B cell (primary cell): ENCODE measurements around the gene TBCA. TPM values are rescaled to one million over a fixed set of nuclear protein-coding genes. Genes with fewer than 3 reads are reported as not detected.

ENCODE experiments used
- ATAC-seq: fragments of 200-7000 bp; cut with Tn5 transposase; one replicate; pipeline ENCODE4 v1.10.0; 2021; ENCODE audit warnings: low read depth, mild to moderate bottlenecking, moderate number of reproducible peaks, moderate library complexity
- CTCF ChIA-PET: fragments of 350-600 bp; sonication (Branson Sonifier 250); formaldehyde crosslinking; loops from one replicate; lab custom pipeline; 2021; ENCODE audit warnings: antibody characterized with exemption, inconsistent platforms; lab: Charles Lee
- POLR2A ChIA-PET: fragments of 350-600 bp; sonication (Branson Sonifier 250); formaldehyde crosslinking; loops from one replicate; lab custom pipeline; 2021; ENCODE audit warnings: antibody characterized with exemption; lab: Charles Lee
- DNase-seq: peaks from one replicate; pipeline ENCODE4 v3.0.0; 2013
- H2AFZ ChIP-seq: 2 replicates; pipeline ENCODE4 v1.6.1; 2012; ENCODE audit warnings: mild to moderate bottlenecking, low read depth, low read length; ENCODE audit not compliant: insufficient read depth, poor library complexity, severe bottlenecking
- H3K27ac ChIP-seq, 2 donors: 1 replicate in 1 of 2; 2 replicates in 1 of 2; pipeline ENCODE4 v1.5.1; 2012 to 2013; ENCODE audit warnings: low read length in 2 of 2, mild to moderate bottlenecking in 2 of 2, moderate library complexity in 1 of 2
- H3K27me3 ChIP-seq, 4 experiments: fragments of 200-600 bp in 1 of 4; sonication (generic) in 1 of 4; replicated peaks in 1 of 4; 1 replicate in 2 of 4; 2 replicates in 2 of 4; pipeline versions ENCODE4 v1.6.1 to v1.7.0; 2013 to 2016; ENCODE audit warnings: low read length in 3 of 4, mild to moderate bottlenecking in 2 of 4, mixed read lengths in 1 of 4, moderate library complexity in 1 of 4; ENCODE audit not compliant: insufficient read depth in 4 of 4, control insufficient read depth in 3 of 4; ENCODE audit errors: control extremely low read depth in 1 of 4
- H3K36me3 ChIP-seq, 2 experiments: replicated peaks in 1 of 2; 1 replicate in 1 of 2; 2 replicates in 1 of 2; pipeline versions ENCODE4 v1.6.1 to v1.7.1; 2013; ENCODE audit warnings: low read length in 1 of 2; ENCODE audit not compliant: insufficient read depth in 2 of 2, control insufficient read depth in 1 of 2; ENCODE audit errors: control extremely low read depth in 1 of 2, extremely low read depth in 1 of 2
- H3K4me1 ChIP-seq, 2 donors: fragments of 200-600 bp in 1 of 2; sonication (generic) in 1 of 2; 1 replicate in 1 of 2; 2 replicates in 1 of 2; pipeline versions ENCODE4 v1.5.1 to v1.6.1; 2013 to 2017; ENCODE audit warnings: low read length in 2 of 2; ENCODE audit not compliant: control insufficient read depth in 2 of 2, insufficient read depth in 2 of 2
- H3K4me2 ChIP-seq: replicated peaks from 2 replicates; pipeline ENCODE3; 2012; ENCODE audit warnings: mild to moderate bottlenecking, low read depth, low read length; ENCODE audit not compliant: poor library complexity, severe bottlenecking
- H3K4me3 ChIP-seq, 5 experiments: fragments of 200-600 bp in 1 of 5; sonication (generic) in 1 of 5; 1 replicate in 3 of 5; 2 replicates in 2 of 5; pipeline versions ENCODE4 v1.5.1 to v1.7.0; 2011 to 2016; ENCODE audit warnings: low read length in 4 of 5, mild to moderate bottlenecking in 4 of 5, low read depth in 2 of 5, control low read depth in 1 of 5, moderate library complexity in 1 of 5; ENCODE audit not compliant: insufficient read depth in 1 of 5; ENCODE audit errors: control extremely low read depth in 1 of 5, extremely low read depth in 1 of 5
- H3K79me2 ChIP-seq: fragments of 200-600 bp; sonication (generic); one replicate; pipeline ENCODE4 v1.6.0; 2016; ENCODE audit warnings: low read length; ENCODE audit not compliant: control insufficient read depth, insufficient read depth
- H3K9ac ChIP-seq: fragments of 200-600 bp; sonication (generic); 2 replicates; pipeline ENCODE4 v1.6.1; 2017; ENCODE audit warnings: mild to moderate bottlenecking, low read length, moderate library complexity
- H3K9me3 ChIP-seq, 3 donors: one replicate each; pipeline versions ENCODE4 v1.6.1 to v1.7.1; 2013; ENCODE audit warnings: low read length in 2 of 3; ENCODE audit not compliant: control insufficient read depth in 2 of 3, insufficient read depth in 1 of 3; ENCODE audit errors: control extremely low read depth in 1 of 3
- H4K20me1 ChIP-seq: 2 replicates; pipeline ENCODE4 v1.6.0; 2012; ENCODE audit warnings: mild to moderate bottlenecking, low read length; ENCODE audit not compliant: insufficient read depth, control insufficient read depth, poor library complexity, severe bottlenecking
- H3K27ac Mint-ChIP-seq: one replicate; pipeline ENCODE4 v1.8.0; 2021; ENCODE audit warnings: mixed read lengths
- H3K27me3 Mint-ChIP-seq: one replicate; pipeline ENCODE4 v1.8.0; 2021; ENCODE audit warnings: mixed read lengths
- H3K4me1 Mint-ChIP-seq: one replicate; pipeline ENCODE4 v1.8.0; 2021; ENCODE audit warnings: mixed read lengths
- H3K4me3 Mint-ChIP-seq: one replicate; pipeline ENCODE4 v1.8.0; 2021; ENCODE audit warnings: mixed read lengths
- H3K9me3 Mint-ChIP-seq: one replicate; pipeline ENCODE4 v1.8.0; 2022; ENCODE audit warnings: mixed read lengths; ENCODE audit not compliant: insufficient read depth
- EZH2 ChIP-seq: IDR thresholded peaks from 2 replicates; pipeline ENCODE4 v1.6.1; 2012; ENCODE audit warnings: borderline replicate concordance, low read depth, mild to moderate bottlenecking, moderate library complexity, low read length; ENCODE audit not compliant: insufficient read depth, poor library complexity, severe bottlenecking
- WGBS: methylation state at CpG from one replicate; pipeline ENCODE4 v1.1.5; 2013; ENCODE audit warnings: missing lambda C conversion rate; ENCODE audit not compliant: insufficient coverage; 5-methylcytosine and 5-hydroxymethylcytosine counted together
- intact Hi-C: fragments of 100-400 bp; cut with micrococcal nuclease; formaldehyde crosslinking; loops from one replicate; pipeline ENCODE4 v1.10.0; 2022
- polyA plus RNA-seq: library from polyadenylated mRNA; depleted of rRNA; stranded (reverse); fragments of >200 nt; gene quantifications from 2 replicates; pipeline ENCODE4 v1.2.3, GENCODE V29; 2012
- total RNA-seq, 2 donors: library from RNA; stranded (reverse); fragments of 120-200 nt in 1 of 2; gene quantifications; 1 replicate in 1 of 2; 2 replicates in 1 of 2; pipeline versions ENCODE4 v1.2.3 to v1.2.4, GENCODE V29; 2013 to 2022
- TF ChIP-seq, protein P1 (sequence below): fragments of 200-600 bp; IDR thresholded peaks from one replicate; pipeline ENCODE4 v1.8.0; 2022; ENCODE audit warnings: antibody characterized with exemption, mild to moderate bottlenecking

The TBCA gene
- total and polyA plus RNA-seq, 2 donors (not counting 1 experiment from before 2014, with no cell fraction given) = 22.3 to 110 TPM

GRCh38 chr5:77773734-77774280 is 2.3 kb downstream of the TBCA start:
- H3K79me2 ChIP-seq = peaks cover 64% of the 10 kb centered on the region
- peaks cover 19 to 22% of the 10 kb centered on the region in 2 donors for H3K4me1 ChIP-seq
- H3K9ac ChIP-seq = no peak overlapping the region
- H3K4me2 ChIP-seq = peak overlapping the region; percentile 85
- peaks cover 43% of the 10 kb centered on the region for H3K4me1 Mint-ChIP-seq
- H3K27ac ChIP-seq = no peak overlapping the region
- ATAC-seq (no peak), DNase-seq (no peak)
- peaks cover 30% of the 10 kb centered on the region for H4K20me1 ChIP-seq
- TF ChIP-seq, protein P1, sequence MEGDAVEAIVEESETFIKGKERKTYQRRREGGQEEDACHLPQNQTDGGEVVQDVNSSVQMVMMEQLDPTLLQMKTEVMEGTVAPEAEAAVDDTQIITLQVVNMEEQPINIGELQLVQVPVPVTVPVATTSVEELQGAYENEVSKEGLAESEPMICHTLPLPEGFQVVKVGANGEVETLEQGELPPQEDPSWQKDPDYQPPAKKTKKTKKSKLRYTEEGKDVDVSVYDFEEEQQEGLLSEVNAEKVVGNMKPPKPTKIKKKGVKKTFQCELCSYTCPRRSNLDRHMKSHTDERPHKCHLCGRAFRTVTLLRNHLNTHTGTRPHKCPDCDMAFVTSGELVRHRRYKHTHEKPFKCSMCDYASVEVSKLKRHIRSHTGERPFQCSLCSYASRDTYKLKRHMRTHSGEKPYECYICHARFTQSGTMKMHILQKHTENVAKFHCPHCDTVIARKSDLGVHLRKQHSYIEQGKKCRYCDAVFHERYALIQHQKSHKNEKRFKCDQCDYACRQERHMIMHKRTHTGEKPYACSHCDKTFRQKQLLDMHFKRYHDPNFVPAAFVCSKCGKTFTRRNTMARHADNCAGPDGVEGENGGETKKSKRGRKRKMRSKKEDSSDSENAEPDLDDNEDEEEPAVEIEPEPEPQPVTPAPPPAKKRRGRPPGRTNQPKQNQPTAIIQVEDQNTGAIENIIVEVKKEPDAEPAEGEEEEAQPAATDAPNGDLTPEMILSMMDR = no peak
- TF ChIP-seq EZH2 = no peak
- ChIA-PET POLR2A (no interaction called here), CTCF (no interaction called here)
- no peak overlapping the region for H3K4me3 Mint-ChIP-seq
- no peak overlapping the region for H3K4me3 ChIP-seq
- WGBS = no CpG with 5 or more reads among the region's 3 CpGs
- H2AFZ ChIP-seq = no peak overlapping the region
- no peaks in the 10 kb centered on the region for H3K27me3 Mint-ChIP-seq
- peaks cover 0 to 11% of the 10 kb centered on the region in 2 experiments for H3K36me3 ChIP-seq
- H3K9me3 Mint-ChIP-seq = no peaks in the 10 kb centered on the region
- H3K27ac Mint-ChIP-seq = no peak overlapping the region
- no peaks in the 10 kb centered on the region for H3K9me3 ChIP-seq
- intact Hi-C loops = loop anchor here (10.0 kb wide), 2 partner anchors 1211 to 1461 kb away; partner anchors contain the start of genes ARSB and JMY
- no peaks in the 10 kb centered on the region for H3K27me3 ChIP-seq

DNA sequence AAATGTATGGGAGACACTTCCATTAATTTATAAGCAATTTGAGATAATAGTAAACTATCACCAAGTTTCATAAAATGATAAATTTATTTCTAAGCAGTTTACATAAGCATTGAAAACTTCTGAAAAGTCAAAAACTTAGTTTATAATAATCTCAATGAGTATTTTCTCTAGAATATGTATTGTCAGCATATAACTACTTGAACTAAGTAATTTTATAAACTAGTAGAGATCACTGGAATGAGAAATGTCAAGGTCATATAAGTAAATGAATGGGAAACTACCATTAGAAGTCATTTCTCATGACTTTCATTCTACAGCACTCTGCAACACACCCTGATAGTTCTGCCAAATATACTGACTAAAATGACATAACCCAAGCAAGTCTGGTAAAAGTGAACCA is 3.4 kb downstream of the TBCA start:
- Histone ChIP-seq H3K27me3 (no peaks in the 10 kb centered on the region), H4K20me1 (peaks cover 38% of the 10 kb centered on the region), H3K27ac (no peak overlapping the region), H3K4me1 (peaks cover 19 to 22% of the 10 kb centered on the region in 2 donors), H2AFZ (no peak overlapping the region), H3K79me2 (peaks cover 74% of the 10 kb centered on the region), H3K9me3 (no peaks in the 10 kb centered on the region), H3K36me3 (peaks cover 2 to 14% of the 10 kb centered on the region in 2 experiments), H3K4me2 (no peak overlapping the region), H3K9ac (no peak overlapping the region), H3K4me3 (no peak overlapping the region)
- POLR2A ChIA-PET = no interaction called here
- H3K4me1 Mint-ChIP-seq = peaks cover 45% of the 10 kb centered on the region
- ATAC-seq = no peak
- no peaks in the 10 kb centered on the region for H3K9me3 Mint-ChIP-seq
- DNase-seq = no peak
- H3K27ac Mint-ChIP-seq = no peak overlapping the region
- intact Hi-C loops = loop anchor here (10.0 kb wide), 2 partner anchors 1212 to 1462 kb away; partner anchors contain the start of genes ARSB and JMY
- CTCF ChIA-PET = no interaction called here
- TF ChIP-seq, protein P1 = no peak
- no peak for TF ChIP-seq EZH2
- H3K4me3 Mint-ChIP-seq = no peak overlapping the region
- H3K27me3 Mint-ChIP-seq = no peaks in the 10 kb centered on the region
